Fibroblast of skin of abdomen (primary cell): ENCODE measurements around the gene PDE4DIP. TPM values are rescaled to one million over a fixed set of nuclear protein-coding genes. Genes with fewer than 3 reads are reported as not detected.
"Not testable (repeated sequence)": the region's sequence is repeated elsewhere in the genome, so short reads cannot be mapped to it uniquely, and the experiment has no call there.

ENCODE experiments used
- DNase-seq: peaks from one replicate; pipeline ENCODE4 v3.0.0-alpha.2; 2013
- polyA plus RNA-seq, 2 experiments: library from polyadenylated mRNA; unstranded; fragments of 120-200 nt; gene quantifications; one replicate each; pipeline ENCODE4 v1.2.1, GENCODE V29; 2013; ENCODE audit not compliant: insufficient read length in 2 of 2

PDE4DIP gene
- 107 TPM for polyA plus RNA-seq (2013, experiment 1 of 2; ENCODE audit: insufficient read length)
- 109 TPM for polyA plus RNA-seq (2013, experiment 2 of 2; ENCODE audit: insufficient read length)

DNA sequence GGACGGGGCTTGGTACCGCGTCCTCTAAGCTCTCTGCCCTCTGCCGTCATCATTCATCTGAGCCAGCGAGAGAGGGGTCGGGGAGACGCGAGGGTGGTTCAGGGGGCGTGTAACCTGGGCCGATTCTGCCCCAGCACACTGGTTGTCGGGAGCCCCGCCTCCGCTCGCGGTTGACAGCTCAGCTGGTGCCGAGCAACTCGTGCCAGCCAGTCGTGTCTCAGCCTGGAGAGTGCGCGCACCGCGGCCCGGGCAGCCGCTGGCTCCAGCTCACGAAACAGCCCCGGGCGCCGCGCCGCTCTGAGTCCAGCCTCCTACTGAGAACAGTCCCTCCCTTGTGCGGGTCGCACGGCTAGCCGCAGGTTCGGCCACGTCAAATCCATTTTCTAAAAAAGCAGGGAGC lies at the start of gene PDE4DIP:
TSS of gene PDE4DIP (plus strand) at position 209 of the 400 bp plus-strand sequence. CDS start 347 bp downstream, outside the sequence.
- not testable (repeated sequence) for DNase-seq

DNA sequence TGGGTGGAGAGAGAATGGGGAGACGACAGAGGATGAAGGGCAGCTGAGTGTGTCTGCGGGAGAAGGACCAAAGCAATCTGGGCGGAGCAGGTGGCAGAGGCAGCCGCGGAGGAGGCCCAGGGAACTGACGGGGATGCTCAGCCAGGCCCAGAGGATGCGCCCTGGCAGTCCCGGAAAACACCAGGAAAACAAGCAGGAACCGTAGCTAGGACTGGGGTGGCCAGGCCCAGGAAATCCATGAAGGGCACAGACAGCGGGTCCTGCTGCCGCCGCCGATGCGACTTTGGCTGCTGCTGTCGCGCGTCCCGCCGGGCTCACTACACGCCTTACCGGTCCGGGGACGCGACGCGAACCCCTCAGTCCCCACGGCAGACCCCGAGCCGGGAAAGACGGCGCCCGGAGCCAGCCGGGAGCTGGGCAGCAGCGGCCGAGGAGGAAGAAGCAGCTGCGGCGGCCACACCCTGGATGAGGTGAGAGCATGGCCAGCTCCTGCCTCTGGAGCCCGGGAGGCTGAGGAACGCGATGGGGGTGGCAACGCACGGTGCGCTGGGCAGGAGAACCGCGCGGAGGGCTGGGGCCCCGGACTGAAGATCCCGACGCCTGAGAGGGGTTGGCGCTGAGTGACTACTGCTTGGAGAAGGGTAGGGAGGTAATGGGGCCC lies 35.8 kb upstream of the PDE4DIP start:
- DNase-seq = not testable (repeated sequence)

DNA sequence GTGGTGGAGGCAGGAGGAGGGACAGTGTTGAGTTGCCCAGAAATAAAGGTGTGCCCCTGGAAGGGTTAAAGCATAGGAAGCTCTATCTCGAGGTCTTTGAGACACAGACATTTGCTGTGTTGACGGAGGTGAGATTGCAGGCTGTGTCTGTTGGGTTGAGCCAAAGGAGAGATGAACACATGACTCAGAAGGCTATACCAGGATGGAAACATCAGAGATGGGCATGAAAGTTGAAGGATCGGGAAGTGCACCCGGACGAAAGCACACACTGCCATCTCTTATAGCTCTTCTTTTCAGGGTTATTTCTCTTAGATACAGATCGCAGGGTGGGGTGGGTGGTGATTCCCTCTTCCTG lies 35.3 kb upstream of the PDE4DIP start:
- not testable (repeated sequence) for DNase-seq

DNA sequence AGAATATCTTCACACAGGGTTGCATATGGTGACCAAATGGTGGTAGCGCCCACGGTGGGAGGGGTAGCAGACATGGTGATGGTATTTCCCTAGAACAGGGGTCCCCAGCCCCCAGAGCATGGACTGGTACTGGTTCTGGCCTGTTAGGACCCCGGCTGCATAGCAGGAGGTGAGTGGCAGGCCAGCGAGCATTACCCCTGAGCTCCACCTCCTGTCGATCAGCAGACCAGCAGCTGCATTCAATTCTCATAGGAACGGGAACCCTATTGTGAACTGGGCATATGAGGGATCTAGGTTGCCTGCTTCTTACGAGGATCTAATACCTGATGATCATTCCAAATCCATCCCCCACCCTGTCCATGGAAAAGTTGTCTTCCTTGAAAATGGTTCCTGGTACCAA lies 22.0 kb upstream of the PDE4DIP start:
- not testable (repeated sequence) for DNase-seq

DNA sequence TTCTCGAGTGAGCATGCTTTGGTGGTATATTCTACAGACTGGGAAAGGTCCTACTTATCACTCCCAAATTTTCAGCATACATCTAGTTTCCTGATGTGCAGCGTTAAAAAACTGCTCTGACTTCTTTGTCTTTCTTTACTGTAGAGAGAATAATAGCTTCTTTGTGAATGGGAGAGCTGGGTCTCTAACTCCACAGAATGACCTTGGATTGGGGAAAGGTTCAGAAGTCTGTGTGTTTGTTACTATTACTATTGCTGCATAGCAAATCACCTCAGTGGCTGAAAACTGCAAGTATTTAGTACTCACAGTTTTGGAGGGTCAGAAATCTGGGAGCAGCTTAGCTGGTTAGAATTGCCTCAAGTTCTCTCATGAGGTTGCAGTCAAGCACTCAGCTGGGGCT lies 20.4 kb upstream of the PDE4DIP start:
- DNase-seq = not testable (repeated sequence)

DNA sequence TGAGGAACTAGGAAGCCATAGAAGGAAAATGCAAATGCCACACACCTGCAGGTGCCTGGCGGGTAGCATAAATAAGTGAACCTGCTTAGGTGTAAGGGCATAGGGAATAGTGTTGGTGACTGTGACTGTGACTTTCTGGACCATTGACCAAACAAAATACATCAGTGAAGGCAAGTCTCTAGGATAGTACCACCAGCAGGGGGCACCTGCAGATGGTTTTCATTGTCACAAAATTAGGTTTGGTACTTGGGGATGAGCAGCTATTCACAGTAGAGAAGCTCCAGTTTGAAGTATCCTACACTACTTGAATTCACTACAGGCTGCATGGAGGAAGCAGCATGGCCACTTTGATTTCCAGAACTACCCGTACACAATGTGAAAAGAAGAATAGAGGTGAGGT lies 19.2 kb upstream of the PDE4DIP start:
- not testable (repeated sequence) for DNase-seq

DNA sequence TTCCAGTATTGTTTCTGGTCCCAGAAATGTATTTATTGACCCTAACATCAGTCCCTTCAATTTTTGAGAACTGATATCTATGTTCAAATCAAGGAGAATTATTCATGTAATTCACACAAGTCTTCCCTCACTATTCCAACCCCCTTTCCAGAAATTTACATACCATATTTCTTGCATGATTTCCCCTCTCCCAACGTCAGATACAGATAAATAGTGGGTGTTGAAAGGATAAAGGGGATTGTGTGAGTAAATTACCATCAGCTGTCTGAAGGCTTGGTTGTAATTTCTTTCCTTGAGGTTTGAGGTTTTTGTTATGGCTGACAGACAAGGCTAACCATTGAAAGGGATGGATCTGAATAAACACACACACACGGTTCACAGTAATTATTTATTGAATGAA lies 15.7 kb upstream of the PDE4DIP start:
- not testable (repeated sequence) for DNase-seq

DNA sequence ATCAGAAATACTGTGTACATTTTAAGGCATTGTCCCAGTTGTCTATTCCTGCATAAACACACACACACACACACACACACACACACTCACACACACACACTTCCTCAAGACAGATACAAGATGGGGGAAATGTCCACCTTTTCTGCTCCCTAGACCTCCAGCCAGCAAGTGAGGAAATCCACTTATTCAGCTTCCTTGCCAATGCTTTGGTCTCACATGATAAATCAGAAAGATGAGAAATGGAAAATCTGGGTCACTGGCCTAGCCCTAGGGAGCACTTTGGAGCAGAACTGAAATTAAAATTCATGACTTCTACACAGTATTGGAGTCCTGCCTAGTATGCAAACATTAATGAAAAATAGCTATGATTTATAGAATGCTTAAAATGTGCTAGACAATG lies 15.3 kb upstream of the PDE4DIP start:
- DNase-seq = not testable (repeated sequence)

DNA sequence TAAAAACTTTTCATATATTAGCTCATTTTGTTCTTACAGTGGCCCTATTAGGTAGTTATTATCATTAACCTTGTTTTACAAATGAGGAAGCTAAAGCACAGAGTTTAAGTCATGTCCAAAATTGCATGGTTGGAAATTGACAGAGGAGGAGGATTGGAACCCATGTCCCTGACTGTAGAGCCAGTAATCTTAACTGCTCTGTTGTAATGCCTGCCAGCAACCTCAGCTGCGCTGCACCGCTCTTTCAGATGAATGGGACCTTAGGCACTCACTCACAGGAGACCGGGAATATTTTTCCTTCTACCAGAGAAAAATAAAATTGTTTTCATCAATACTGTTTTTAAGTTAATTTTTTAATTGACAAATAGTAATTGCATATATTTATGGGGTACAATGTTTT lies 14.9 kb upstream of the PDE4DIP start:
- DNase-seq = not testable (repeated sequence)

DNA sequence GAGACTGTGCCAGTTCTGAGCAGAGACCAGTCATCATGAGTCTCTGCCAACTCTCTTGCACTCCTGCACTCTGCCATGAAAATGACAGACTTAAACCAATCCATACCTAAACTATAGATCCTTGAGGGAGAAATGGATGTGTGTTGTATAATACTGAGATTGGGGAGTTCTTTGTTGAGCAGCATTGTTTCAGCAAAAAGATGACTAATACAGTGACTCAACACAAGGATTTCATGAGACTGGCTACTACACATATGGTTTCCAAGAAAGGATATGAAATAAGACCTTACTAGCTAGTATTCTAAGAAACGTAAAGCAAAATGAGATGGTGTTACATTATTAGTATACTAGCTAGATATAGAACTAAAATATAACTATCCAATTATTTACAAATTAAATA lies 3.0 kb upstream of the PDE4DIP start:
- DNase-seq = not testable (repeated sequence)

DNA sequence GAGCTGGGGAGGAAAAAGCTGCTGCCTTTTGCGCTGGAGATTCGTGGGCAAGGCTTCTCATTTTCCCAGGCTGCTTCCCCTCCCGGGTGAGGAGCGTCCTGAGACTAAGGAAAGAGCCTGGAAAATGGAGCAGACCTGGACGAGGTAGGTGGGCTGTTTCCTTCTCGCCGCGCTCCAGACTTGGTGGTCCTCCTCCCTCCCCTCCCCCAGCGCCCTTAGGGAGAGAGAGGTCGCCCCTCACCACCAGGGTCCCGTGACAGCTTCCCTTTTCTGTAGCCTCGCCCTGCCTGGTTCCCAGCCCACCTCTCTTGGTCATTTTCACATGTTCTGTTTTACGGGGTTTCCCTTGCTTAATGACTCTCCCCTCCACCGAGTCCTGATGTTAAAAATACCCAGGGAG lies 423 bp downstream of the PDE4DIP start:
- DNase-seq = not testable (repeated sequence)

DNA sequence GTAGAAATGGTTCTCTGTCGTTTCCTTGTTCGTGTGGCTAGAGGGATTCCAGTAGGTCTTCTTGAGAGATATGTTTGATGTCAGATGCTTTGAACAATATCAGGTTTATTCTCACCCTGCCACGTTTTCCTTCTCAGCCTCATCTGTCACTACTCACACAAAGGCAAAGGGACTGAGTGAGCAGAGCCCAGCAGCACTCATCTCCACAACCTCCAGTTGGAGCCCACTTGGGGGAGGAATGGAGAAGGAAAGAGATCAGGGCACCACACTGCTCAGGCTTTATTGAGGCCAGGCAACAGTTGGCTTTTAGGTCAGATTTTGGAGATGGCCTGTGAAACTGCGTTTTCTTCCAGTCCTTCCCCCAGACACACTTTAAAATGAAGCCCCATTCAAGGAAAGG lies 840 bp downstream of the PDE4DIP start:
- DNase-seq = not testable (repeated sequence)

DNA sequence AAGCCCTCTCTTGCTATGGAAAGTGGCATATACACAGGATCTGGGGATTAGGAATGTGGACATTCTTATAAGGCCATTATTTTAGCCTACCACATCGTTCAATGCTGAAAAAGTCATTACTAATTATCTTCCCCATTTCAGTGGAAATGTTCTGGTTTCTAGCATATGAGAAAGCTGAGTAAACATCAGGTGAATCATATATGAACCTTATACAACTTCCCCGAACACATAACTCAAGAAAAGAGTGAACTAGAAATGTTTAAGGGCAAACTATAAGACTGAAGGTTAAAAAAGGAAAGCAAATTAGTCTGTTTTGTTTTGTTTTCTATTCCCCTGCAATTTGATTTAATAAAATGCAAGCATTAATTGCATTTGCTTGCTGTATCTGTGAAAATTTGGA lies 6.1 kb downstream of the PDE4DIP start:
- not testable (repeated sequence) for DNase-seq

DNA sequence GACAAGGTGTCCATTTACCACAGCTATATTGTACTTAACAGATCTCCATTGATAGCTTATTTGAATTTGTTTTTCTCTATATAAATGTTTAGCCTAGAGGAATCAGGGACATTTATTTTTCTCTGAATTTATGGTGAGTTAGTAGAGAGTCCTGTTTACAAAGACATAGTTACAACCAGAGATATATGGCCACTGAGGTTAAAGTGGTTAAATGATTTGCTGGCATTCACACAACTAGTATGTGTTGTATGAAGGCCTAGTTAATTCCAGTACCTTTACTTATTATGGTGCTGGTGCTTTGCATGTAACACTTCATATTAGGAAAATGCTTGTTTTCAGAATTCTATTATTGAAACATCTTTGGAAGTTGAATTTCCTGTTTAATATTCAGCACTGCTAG lies 6.6 kb downstream of the PDE4DIP start:
- DNase-seq = not testable (repeated sequence)

DNA sequence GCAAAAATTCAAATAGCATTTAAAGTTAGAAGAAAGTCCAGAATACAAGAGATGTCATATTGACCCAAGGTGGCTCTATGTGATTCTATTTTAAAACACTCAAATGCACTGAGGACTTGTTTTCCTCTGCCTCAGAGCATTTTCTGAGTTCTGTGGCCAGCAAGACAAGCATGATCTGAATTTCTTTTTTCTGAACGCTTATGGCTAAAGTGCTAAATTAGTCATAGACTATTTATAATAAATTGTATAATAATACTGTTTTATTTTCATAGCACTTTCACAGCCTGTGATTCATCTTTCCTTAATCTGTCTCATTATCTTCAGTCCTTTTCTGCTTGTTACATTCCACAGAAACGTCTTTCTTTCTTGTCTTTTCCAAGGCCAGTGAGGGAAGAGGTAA lies 7.5 kb downstream of the PDE4DIP start:
- not testable (repeated sequence) for DNase-seq

DNA sequence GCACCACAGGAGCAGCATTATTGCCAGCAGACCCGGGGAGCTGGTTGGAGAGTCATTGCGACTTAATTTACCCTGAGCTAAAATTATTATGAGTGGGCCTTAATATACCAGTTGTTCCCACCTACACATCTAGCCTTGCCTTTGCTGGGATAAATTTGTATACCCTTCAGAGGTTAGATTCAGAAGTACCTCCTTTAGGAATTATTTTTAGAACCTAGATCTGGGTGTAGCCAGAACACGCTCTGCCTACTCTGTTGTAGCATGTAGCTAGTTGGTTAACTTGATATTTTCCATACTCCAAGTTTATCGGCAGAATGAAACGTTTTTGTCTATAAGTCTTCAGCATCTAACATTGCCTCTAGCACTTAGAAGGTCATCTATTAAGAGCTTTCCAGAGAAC lies 9.1 kb downstream of the PDE4DIP start:
- DNase-seq = not testable (repeated sequence)

DNA sequence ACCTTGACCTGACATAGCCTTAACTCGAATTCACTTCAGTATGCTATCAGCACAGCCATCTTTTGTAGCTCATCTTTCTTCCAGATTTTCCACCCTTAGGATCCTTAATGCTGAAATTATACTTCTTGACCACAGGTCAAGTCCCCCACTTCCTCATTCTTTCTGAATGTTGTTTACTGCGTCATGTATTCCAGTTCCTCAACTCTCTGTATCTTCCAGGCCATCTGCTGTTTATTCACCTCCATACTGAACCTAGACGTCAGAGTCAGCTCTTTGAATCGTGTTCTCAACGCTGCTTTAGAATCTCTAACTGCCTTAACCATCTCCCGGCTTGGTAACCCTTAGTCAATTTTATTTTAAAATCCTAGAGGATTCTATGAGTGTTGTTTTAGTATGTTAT lies 9.8 kb downstream of the PDE4DIP start:
- not testable (repeated sequence) for DNase-seq

DNA sequence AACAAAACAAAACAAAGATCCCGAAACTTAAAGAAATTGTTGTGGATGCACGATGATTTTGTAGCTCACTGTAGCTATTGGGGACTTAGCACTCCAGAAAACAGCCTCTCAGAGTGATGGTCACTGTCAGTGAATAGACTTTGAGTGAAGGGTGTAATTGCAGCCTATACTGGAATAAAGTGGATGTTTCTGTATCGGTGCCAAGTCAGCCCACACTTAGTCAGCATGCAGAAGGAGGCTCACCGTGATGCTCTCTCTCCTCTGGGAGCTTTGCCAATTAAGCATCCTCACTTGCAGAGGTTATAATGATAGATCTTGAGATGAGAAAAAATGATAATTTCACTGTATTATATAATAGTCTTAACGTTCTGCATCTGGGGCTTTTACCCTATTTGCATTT lies 11.1 kb downstream of the PDE4DIP start:
- not testable (repeated sequence) for DNase-seq

DNA sequence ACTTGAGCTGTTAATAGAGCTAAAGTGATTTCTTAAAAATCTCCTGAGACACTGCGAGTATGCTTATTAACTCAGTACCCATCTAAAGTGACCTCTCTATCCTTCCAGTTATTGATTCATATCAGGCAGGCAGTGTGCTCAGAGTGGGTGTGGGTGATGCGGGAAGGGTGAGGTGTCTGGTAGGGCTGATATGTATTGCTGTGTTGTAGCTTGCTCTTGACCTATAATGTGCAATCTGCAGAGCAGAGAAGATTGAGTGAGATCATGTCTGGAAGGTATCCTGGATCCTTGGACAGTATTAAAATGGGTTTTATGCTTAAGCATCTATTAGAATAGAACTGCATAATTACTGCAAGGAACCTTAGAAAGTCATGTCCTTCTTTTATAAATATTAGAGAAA lies 15.8 kb downstream of the PDE4DIP start:
- DNase-seq = not testable (repeated sequence)

DNA sequence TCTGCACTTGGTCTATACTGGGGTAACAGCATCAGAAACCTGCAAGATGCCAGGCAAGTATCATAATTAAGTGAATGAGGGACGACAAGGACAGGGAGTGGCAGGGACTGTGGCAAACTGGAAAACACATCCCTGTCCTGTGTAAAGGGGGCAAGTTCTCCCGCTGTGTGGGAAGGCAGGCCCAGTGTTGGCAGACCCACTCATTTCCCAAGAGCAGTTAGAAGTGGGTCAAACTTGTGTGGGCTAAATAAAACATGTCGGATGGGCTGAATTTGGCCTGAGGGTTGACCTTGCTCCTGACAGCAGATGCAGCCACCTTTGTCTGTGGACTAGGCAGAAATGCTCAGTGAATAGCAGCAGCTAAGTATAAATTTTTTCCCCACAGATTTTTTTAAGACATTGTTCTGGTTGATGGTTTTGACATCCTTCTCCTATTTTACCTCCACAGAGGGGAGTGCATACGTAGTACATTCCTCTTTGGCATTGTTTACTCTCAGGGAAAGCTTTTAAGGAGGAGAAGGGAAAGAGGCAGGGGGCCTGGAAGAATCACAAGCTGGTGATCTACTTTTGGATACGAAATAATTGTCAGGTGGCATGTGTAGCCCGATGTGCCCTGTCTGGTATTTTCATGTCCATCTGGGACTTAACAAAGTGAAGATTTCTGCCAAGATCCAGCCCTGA lies 16.5 kb downstream of the PDE4DIP start:
- DNase-seq = not testable (repeated sequence)

DNA sequence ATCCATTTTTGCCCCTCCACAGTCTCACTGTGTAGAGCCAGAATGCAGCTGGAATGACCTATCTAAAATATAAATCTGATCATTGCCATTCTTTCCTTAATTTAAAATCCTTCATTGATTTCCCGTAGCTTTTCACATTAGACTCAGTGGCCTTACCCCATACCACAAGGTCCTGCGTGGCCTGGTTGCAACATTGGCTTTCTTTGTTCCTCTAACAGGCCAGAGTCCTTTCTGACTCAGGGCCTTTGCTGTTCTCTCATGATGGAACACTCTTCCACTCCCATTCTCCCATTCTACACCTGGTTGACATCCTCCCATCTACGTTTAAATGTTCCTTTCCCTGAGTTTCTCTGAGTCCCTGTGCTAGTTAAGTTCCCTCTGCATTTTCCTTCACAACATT lies 18.4 kb downstream of the PDE4DIP start:
- not testable (repeated sequence) for DNase-seq

DNA sequence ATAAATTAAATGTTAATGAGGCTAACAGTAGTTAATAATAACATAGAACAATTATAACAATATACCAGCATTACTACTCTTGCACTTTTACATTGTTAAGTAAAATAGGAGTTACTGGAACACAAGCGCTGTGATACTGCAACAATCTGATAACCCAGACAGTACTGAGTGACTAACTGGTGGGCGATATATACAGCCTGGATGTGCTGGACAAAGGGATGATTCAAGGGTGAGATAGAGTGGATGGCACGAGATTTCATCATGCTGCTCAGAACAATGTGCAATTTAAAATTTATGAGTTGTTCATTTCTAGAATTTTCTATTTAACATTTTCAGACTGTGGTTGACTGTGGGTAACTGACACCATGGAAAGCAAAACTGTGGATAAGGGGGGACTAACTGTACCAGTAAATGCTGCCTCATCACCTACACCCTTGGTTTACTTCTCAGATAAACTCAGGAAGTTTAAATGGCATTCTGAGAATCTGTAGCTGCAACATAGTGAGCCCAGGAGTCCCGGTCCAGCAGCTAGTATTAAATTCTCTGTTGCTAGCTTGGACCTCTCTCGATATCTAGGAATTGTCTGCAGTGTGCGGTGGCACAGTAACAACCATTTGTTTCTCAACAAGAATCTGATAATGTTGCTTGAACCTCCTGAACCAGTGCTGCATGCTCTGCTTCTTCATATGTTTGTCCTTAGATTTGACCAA lies 24.9 kb downstream of the PDE4DIP start:
- DNase-seq = not testable (repeated sequence)

DNA sequence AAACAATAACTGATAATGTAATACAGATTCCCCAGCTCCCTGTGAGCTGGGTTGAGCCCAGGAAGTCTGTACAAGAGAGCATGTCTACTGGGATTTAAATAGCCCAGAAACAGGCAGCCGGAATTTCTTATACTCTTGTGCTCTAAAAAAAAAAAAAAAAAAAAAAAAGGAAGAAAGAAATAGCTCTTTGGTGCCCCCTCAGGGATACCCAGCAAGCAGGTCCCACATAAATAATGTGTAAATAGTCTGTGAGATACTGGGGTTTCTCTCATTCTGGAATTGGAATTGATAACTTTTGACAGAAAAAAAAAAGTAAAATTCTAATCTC lies 25.4 kb downstream of the PDE4DIP start:
- DNase-seq = not testable (repeated sequence)
